CD4-positive, alpha-beta T cell treated with Interleukin-4 for 1 hour (primary cell): ENCODE measurements around the gene LBH.

ENCODE experiments used
- DNase-seq, 2 donors: peaks; one replicate each; pipeline ENCODE4 v3.0.0-alpha.2; 2020 to 2022

LBH gene

GRCh38 chr2:30231212-30231995 is at the start of gene LBH:
TSS of gene LBH (plus strand) at chr2:30231534. CDS start at chr2:30231739, 205 bp downstream.
- DNase-seq = peak; percentile 93 to 95

GRCh38 chr2:30184035-30184434 is 47.3 kb upstream of the LBH start:
- no peak for DNase-seq

- no peak for DNase-seq
These were observed 46.2 kb upstream of the LBH start for GRCh38 chr2:30185178-30185577.

GRCh38 chr2:30188292-30188691 is 43.0 kb upstream of the LBH start:
- no peak for DNase-seq

GRCh38 chr2:30190637-30191036 is 40.7 kb upstream of the LBH start:
- no peak for DNase-seq

- DNase-seq = no peak
These were observed 40.2 kb upstream of the LBH start for GRCh38 chr2:30191107-30191506.

- DNase-seq = no peak
These were observed 39.5 kb upstream of the LBH start for GRCh38 chr2:30191819-30192271.

- DNase-seq = no peak
These were observed 39.0 kb upstream of the LBH start for GRCh38 chr2:30192314-30192713.

- DNase-seq = no peak
These were observed 38.1 kb upstream of the LBH start for GRCh38 chr2:30193104-30193681.

GRCh38 chr2:30194421-30194820 is 36.9 kb upstream of the LBH start:
- DNase-seq = no peak

GRCh38 chr2:30195016-30195415 is 36.3 kb upstream of the LBH start:
- DNase-seq = no peak

- DNase-seq = no peak
These were observed 33.7 kb upstream of the LBH start for GRCh38 chr2:30197570-30198192.

GRCh38 chr2:30201990-30202389 is 29.3 kb upstream of the LBH start:
- DNase-seq = no peak

GRCh38 chr2:30203156-30203555 is 28.2 kb upstream of the LBH start:
- no peak for DNase-seq

- DNase-seq = no peak
These were observed 27.1 kb upstream of the LBH start for GRCh38 chr2:30204281-30204680.

- DNase-seq = no peak
These were observed 25.9 kb upstream of the LBH start for GRCh38 chr2:30205456-30205855.

GRCh38 chr2:30206461-30207430 is 24.6 kb upstream of the LBH start:
- DNase-seq = no peak

- DNase-seq = peak; percentile 51 to 59
These were observed 22.9 kb upstream of the LBH start for GRCh38 chr2:30208453-30208852.

- no peak for DNase-seq
These were observed 22.1 kb upstream of the LBH start for GRCh38 chr2:30209227-30209626.

GRCh38 chr2:30213326-30213725 is 18.0 kb upstream of the LBH start:
- DNase-seq = no peak

- no peak for DNase-seq
These were observed 17.3 kb upstream of the LBH start for GRCh38 chr2:30213907-30214463.

GRCh38 chr2:30216157-30216556 is 15.2 kb upstream of the LBH start:
- DNase-seq = no peak
